ENCODE data around the gene DCDC2C. TPM values are rescaled to one million over a fixed set of nuclear protein-coding genes. Genes with fewer than 3 reads are reported as not detected.

Gene DCDC2C
- total RNA-seq, 8 experiments from 2014 or later, result not detected

GRCh38 chr2:3755277-3755676 is 51.9 kb downstream of the DCDC2C start:
- 0 to 60% (median 30%) methylated on average over 1 to 3 of the region's 3 CpGs; no CpG with 5 or more reads in 6 of the 10 experiments for WGBS, 10 experiments
- peaks cover 26 to 48% of the 10 kb centered on the region in 2 donors for H3K4me1 ChIP-seq (replicated peaks in 1 of 2)
- no peak overlapping the region for H3K27ac ChIP-seq
- no peak for ATAC-seq (replicated peaks in 6 of 8)
- in situ Hi-C loops (cut with MboI; ENCODE audit: low pct_unique_long_range_greater_than_20kb in 2 of 9, low sequenced_read_pairs in 9 of 9, unreplicated experiment in 9 of 9), result no loop called here
- no peak overlapping the region for H3K4me3 ChIP-seq

DNA sequence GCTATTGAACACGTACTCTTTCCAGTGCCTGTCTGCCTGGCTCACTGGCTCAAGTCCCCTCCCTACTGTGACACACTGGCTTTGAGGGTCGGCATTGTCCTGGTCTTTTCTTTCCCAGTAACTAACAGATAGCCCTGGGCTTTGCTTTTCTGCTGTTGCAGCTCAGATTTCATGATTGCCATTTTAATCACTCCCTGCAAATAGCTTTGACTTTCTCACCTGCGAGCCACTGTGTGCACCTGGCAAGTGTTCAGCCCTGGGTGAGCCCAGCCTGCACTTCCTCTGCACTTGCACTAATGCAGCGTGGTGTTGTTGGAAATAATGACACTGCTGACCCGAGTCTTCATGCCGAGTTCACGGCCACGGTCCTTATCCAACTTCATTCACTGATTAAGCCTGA is 52.9 kb downstream of the DCDC2C start:
- no peak overlapping the region for H3K4me3 ChIP-seq
- 0 to 80% (median 53%) methylated on average over 1 to 7 of the region's 8 CpGs for WGBS, 10 experiments
- H3K27ac ChIP-seq, result no peak overlapping the region
- peaks cover 26 to 54% of the 10 kb centered on the region in 2 donors for H3K4me1 ChIP-seq (replicated peaks in 1 of 2)
- peak in 2 of 8 experiments; percentile 26 to 36 for ATAC-seq (replicated peaks in 6 of 8)
- in situ Hi-C loops (cut with MboI; ENCODE audit: low pct_unique_long_range_greater_than_20kb in 2 of 9, low sequenced_read_pairs in 9 of 9, unreplicated experiment in 9 of 9), result no loop called here

DNA sequence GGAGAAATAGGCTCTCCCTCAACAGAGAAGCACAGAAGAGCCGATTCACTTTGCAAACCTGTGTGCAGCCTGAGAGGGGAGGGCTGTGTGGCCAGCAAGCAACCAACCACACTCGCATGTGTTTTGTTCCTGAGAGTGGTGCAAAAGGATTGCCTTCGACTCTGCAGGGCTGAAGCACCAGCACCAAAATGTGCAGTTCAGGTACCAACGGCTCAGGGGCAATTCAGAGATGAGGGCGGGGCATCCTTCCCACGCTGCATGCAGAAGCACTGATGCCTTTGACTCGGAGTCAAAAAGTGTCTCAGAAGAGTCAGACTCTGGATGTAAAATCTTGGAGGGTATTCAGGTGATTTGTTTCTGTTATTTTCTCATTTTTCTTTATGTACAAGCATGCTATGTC is 55.5 kb downstream of the DCDC2C start:
- in situ Hi-C loops (cut with MboI; ENCODE audit: low pct_unique_long_range_greater_than_20kb in 2 of 9, low sequenced_read_pairs in 9 of 9, unreplicated experiment in 9 of 9), result no loop called here
- ATAC-seq (replicated peaks in 6 of 8), result no peak
- H3K4me3 ChIP-seq, result no peak overlapping the region
- no peak overlapping the region for H3K27ac ChIP-seq
- 28 to 100% (median 84%) methylated on average over 1 to 6 of the region's 7 CpGs; no CpG with 5 or more reads in 3 of the 10 experiments for WGBS, 10 experiments
- H3K4me1 ChIP-seq (replicated peaks in 1 of 2), result peaks cover 20 to 42% of the 10 kb centered on the region in 2 donors

- 0 to 100% (median 40%) methylated on average over 1 to 7 of the region's 7 CpGs; no CpG with 5 or more reads in 3 of the 10 experiments for WGBS, 10 experiments
- peaks cover 16 to 39% of the 10 kb centered on the region in 2 donors for H3K4me1 ChIP-seq (replicated peaks in 1 of 2)
- in situ Hi-C loops (cut with MboI; ENCODE audit: low pct_unique_long_range_greater_than_20kb in 2 of 9, low sequenced_read_pairs in 9 of 9, unreplicated experiment in 9 of 9), result no loop called here
- no peak overlapping the region for H3K27ac ChIP-seq
- no peak overlapping the region for H3K4me3 ChIP-seq
- no peak for ATAC-seq (replicated peaks in 6 of 8)
Measured at GRCh38 chr2:3759331-3759730, 56.0 kb downstream of the DCDC2C start.

DNA sequence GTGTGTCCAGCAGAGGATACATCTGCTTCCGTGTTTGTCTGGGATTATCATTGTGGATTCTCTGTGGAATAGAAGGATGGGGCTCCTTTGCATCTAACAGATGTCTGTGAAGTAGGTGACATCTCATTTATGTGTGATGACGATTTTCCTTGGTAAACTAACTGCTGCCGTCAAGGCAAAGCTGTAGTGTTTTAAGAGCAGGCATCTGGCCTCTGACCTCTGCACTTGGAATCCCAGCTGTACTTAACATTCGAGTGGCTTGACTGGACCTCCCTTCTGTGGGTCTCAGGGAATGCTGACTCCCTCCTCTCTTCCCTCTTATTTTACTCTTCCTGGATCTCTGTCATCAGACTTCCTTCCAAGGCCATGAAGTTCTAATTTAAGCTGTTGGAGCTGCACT is 56.4 kb downstream of the DCDC2C start:
- Histone ChIP-seq H3K4me1 (replicated peaks in 1 of 2) (peaks cover 16 to 39% of the 10 kb centered on the region in 2 donors), H3K4me3 (no peak overlapping the region), H3K27ac (no peak overlapping the region)
- ATAC-seq (replicated peaks in 6 of 8), result no peak
- in situ Hi-C loops (cut with MboI; ENCODE audit: low pct_unique_long_range_greater_than_20kb in 2 of 9, low sequenced_read_pairs in 9 of 9, unreplicated experiment in 9 of 9), result no loop called here
- WGBS, 10 experiments, result 0 to 83% (median 33%) methylated on average over 1 to 3 of the region's 4 CpGs; no CpG with 5 or more reads in 2 of the 10 experiments

DNA sequence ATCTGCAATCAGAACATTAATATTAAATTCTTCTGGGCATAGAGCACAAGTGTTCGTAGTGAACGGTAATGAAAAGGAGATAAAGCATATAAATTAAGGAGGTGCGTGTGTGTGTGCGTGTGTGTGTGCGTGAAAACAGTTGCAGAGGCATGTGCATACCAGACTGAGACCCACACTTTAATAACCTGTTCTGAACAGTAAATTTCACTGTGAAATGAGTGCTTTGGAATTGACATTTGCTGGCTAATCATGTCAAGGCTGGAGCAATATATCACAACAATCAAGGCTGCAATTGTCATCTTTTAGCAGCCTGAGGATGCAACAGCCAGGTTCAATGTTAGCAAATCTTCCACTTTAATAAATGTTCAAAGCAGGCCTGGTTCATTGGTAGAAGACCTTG is 57.9 kb downstream of the DCDC2C start:
- peaks cover 11 to 32% of the 10 kb centered on the region in 2 donors for H3K4me1 ChIP-seq (replicated peaks in 1 of 2)
- no peak overlapping the region for H3K27ac ChIP-seq
- in situ Hi-C loops (cut with MboI; ENCODE audit: low pct_unique_long_range_greater_than_20kb in 2 of 9, low sequenced_read_pairs in 9 of 9, unreplicated experiment in 9 of 9), result no loop called here
- no peak overlapping the region for H3K4me3 ChIP-seq
- WGBS, 10 experiments, result 13 to 100% (median 76%) methylated on average over 3 to 5 of the region's 5 CpGs; no CpG with 5 or more reads in 2 of the 10 experiments
- ATAC-seq (replicated peaks in 6 of 8), result peak in 5 of 8 experiments; percentile 59 to 91 (median 82)

- ATAC-seq (replicated peaks in 6 of 8), result no peak
- 36 to 84% (median 83%) methylated on average over 1 to 6 of the region's 14 CpGs; no CpG with 5 or more reads in 6 of the 10 experiments for WGBS, 10 experiments
- Histone ChIP-seq H3K4me3 (no peak overlapping the region), H3K4me1 (replicated peaks in 1 of 2) (peaks cover 8 to 27% of the 10 kb centered on the region in 2 donors), H3K27ac (no peak overlapping the region)
- in situ Hi-C loops (cut with MboI; ENCODE audit: low pct_unique_long_range_greater_than_20kb in 2 of 9, low sequenced_read_pairs in 9 of 9, unreplicated experiment in 9 of 9), result no loop called here
Measured at GRCh38 chr2:3762771-3763447, 59.5 kb downstream of the DCDC2C start.

GRCh38 chr2:3766824-3767223 is 63.4 kb downstream of the DCDC2C start:
- Histone ChIP-seq H3K27ac (no peak overlapping the region), H3K4me3 (no peak overlapping the region), H3K4me1 (replicated peaks in 1 of 2) (peaks cover 3% of the 10 kb centered on the region in 2 donors)
- in situ Hi-C loops (cut with MboI; ENCODE audit: low pct_unique_long_range_greater_than_20kb in 2 of 9, low sequenced_read_pairs in 9 of 9, unreplicated experiment in 9 of 9), result no loop called here
- WGBS, 10 experiments, result 0 to 95% (median 77%) methylated on average over 1 to 14 of the region's 14 CpGs; no CpG with 5 or more reads in 1 of the 10 experiments
- ATAC-seq (replicated peaks in 6 of 8), result no peak

DNA sequence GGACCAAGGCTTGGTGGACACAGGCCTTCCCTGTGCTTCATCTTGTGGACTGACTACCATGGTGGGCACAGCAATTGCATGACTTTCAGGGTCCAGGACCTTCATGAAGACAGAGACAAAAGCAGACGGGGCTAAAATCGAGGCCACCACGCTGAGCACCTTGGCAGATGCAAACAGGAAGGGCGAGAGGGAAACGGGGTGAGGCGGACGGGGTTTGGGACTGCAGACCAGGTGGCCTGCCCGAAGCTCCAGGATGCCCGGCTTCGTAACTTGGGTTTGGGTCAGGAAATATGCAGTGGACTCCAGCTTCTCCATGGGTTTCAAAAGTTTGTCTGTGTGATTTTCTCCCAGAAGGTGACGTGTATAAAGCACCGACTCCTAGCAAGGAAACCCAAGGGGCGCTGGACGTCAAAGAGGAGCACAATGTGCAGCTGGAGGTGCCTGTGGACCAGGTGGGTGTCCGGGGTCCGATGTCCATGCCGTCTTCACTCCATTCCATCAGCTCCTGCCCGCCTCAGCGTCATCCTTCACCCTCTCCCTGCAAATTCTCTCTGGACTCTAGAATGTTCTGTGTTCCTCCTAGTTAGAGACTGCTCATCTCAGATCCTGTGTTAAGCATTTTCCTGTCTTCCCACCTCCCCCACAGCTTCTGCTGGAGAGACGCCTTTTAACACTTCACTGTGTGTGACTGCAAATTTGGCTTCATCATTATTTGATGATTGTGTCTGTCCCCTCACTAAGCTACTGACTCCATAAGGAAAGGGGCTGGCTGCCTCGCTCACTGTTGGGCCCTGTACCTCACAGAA is 65.8 kb downstream of the DCDC2C start:
- WGBS, 10 experiments, result 10 to 100% (median 66%) methylated on average over 2 to 10 of the region's 21 CpGs; no CpG with 5 or more reads in 2 of the 10 experiments
- no peak overlapping the region for H3K4me3 ChIP-seq

GRCh38 chr2:3769766-3770165 is 66.4 kb downstream of the DCDC2C start:
- Histone ChIP-seq H3K4me1 (replicated peaks in 1 of 2) (no peaks in the 10 kb centered on the region), H3K27ac (no peak overlapping the region), H3K4me3 (no peak overlapping the region)
- no peak for ATAC-seq (replicated peaks in 6 of 8)
- in situ Hi-C loops (cut with MboI; ENCODE audit: low pct_unique_long_range_greater_than_20kb in 2 of 9, low sequenced_read_pairs in 9 of 9, unreplicated experiment in 9 of 9), result no loop called here
- 25 to 67% (median 60%) methylated on average over 1 to 2 of the region's 3 CpGs; no CpG with 5 or more reads in 7 of the 10 experiments for WGBS, 10 experiments

More for the DNA sequence above, 65.8 kb downstream of the DCDC2C start:
- Histone ChIP-seq H3K27ac (no peak overlapping the region), H3K4me1 (replicated peaks in 1 of 2) (no peaks in the 10 kb centered on the region)
- ATAC-seq (replicated peaks in 6 of 8), result no peak
- in situ Hi-C loops (cut with MboI; ENCODE audit: low pct_unique_long_range_greater_than_20kb in 2 of 9, low sequenced_read_pairs in 9 of 9, unreplicated experiment in 9 of 9), result no loop called here

GRCh38 chr2:3770724-3771415 is 67.5 kb downstream of the DCDC2C start:
- 50 to 100% (median 74%) methylated on average over 1 to 18 of the region's 19 CpGs; no CpG with 5 or more reads in 2 of the 10 experiments for WGBS, 10 experiments
- Histone ChIP-seq H3K4me3 (no peak overlapping the region), H3K4me1 (replicated peaks in 1 of 2) (no peaks in the 10 kb centered on the region), H3K27ac (no peak overlapping the region)
- in situ Hi-C loops (cut with MboI; ENCODE audit: low pct_unique_long_range_greater_than_20kb in 2 of 9, low sequenced_read_pairs in 9 of 9, unreplicated experiment in 9 of 9), result no loop called here
- ATAC-seq (replicated peaks in 6 of 8), result no peak

DNA sequence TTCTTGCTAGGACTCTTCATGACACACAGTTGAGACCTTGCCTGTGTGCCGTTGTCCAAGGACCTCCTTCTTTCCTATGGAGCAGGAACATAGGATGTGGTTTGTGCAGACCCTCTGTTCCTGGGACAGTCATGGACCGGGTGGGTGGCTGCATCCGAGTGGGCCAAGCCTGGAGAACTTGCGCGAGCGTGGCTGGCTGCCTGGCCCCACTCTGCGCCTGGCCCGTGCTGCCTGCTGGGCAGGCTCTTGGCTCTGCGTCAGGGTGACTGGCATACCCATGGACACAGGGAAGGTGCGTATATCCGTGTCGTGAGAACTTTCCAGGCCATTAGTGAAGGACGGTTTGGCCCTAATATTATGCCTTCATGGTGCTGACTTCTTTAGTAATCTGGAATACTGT is 68.2 kb downstream of the DCDC2C start:
- in situ Hi-C loops (cut with MboI; ENCODE audit: low pct_unique_long_range_greater_than_20kb in 2 of 9, low sequenced_read_pairs in 9 of 9, unreplicated experiment in 9 of 9), result no loop called here
- Histone ChIP-seq H3K4me3 (no peak overlapping the region), H3K27ac (no peak overlapping the region), H3K4me1 (replicated peaks in 1 of 2) (no peaks in the 10 kb centered on the region)
- WGBS, 10 experiments, result 0 to 100% (median 83%) methylated on average over 1 to 13 of the region's 13 CpGs; no CpG with 5 or more reads in 2 of the 10 experiments
- ATAC-seq (replicated peaks in 6 of 8), result no peak

DNA sequence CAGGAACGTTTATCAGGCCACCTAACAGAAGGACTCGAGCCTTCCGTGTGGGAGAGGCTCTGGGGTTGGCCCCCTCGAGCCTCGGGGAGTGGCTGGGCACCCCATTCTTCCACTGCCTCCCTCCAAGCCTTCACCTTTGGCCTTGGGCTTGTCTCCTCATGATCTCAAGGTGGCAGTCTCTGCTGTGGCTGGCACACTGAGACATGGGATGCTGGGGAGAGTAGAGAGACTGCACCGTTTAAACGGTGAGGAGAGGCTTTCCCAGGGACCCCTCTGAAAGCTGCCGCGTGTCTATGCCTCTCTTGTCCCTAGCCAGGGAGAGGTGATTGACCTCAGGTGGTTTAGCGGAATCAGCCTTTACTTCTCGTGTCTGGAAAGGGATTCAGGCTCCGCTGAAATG is 71.0 kb downstream of the DCDC2C start:
- Histone ChIP-seq H3K4me3 (no peak overlapping the region), H3K4me1 (replicated peaks in 1 of 2) (no peaks in the 10 kb centered on the region), H3K27ac (no peak overlapping the region)
- WGBS, 10 experiments, result 10 to 100% (median 83%) methylated on average over 1 to 12 of the region's 12 CpGs; no CpG with 5 or more reads in 2 of the 10 experiments
- in situ Hi-C loops (cut with MboI; ENCODE audit: low pct_unique_long_range_greater_than_20kb in 2 of 9, low sequenced_read_pairs in 9 of 9, unreplicated experiment in 9 of 9), result no loop called here
- no peak for ATAC-seq (replicated peaks in 6 of 8)
